A673 (cell line): ENCODE data around the gene AP2A1. TPM values are rescaled to one million over a fixed set of nuclear protein-coding genes. Genes with fewer than 3 reads are reported as not detected.
A peak's percentile ranks its signal among the peaks of the same experiment; 100 is the strongest.

Experiments
- BruUV-seq: library from RNA; stranded (reverse); fragments of 400-500 nt; replicated peaks from 2 replicates; lab custom pipeline; 2021; lab: Mats Ljungman, UMichigan
- CTCF ChIA-PET: fragments of 300-600 bp; sonication (Branson Sonifier 250); formaldehyde crosslinking; loops from one replicate; lab custom pipeline; 2022; ENCODE audit warnings: antibody characterized with exemption; lab: Charles Lee
- POLR2A ChIA-PET: fragments of 300-600 bp; sonication (Branson Sonifier 250); formaldehyde crosslinking; loops from one replicate; lab custom pipeline; 2022; ENCODE audit warnings: antibody characterized with exemption; ENCODE audit not compliant: low non-redundant PET; lab: Charles Lee
- DNase-seq: peaks from one replicate; pipeline ENCODE4 v3.0.0-alpha.2; 2015; ENCODE audit warnings: low spot score
- H3K27ac ChIP-seq: fragments of 200-600 bp; sonication (generic); 2 replicates; pipeline ENCODE4 v1.5.1; 2016; ENCODE audit warnings: mixed run types, low read depth, mild to moderate bottlenecking, mixed read lengths, antibody characterized with exemption, low read length; ENCODE audit not compliant: poor library complexity, severe bottlenecking
- H3K27me3 ChIP-seq: fragments of 200-600 bp; sonication (generic); replicated peaks from 2 replicates; pipeline ENCODE4 v1.6.1; 2017; ENCODE audit warnings: mixed run types, low read depth, mild to moderate bottlenecking, mixed read lengths, antibody characterized with exemption, low read length; ENCODE audit not compliant: insufficient read depth, poor library complexity
- H3K36me3 ChIP-seq: fragments of 200-600 bp; sonication (generic); 2 replicates; pipeline ENCODE4 v1.6.1; 2016; ENCODE audit warnings: mixed run types, mild to moderate bottlenecking, mixed read lengths, antibody characterized with exemption, low read length; ENCODE audit not compliant: insufficient read depth, poor library complexity, severe bottlenecking
- H3K4me1 ChIP-seq: fragments of 200-600 bp; sonication (generic); 2 replicates; pipeline ENCODE4 v1.6.1; 2017; ENCODE audit warnings: mixed run types, mild to moderate bottlenecking, mixed read lengths, antibody characterized with exemption, low read length; ENCODE audit not compliant: insufficient read depth, poor library complexity, severe bottlenecking
- H3K4me3 ChIP-seq: fragments of 200-600 bp; sonication (generic); 2 replicates; pipeline ENCODE4 v1.5.1; 2016; ENCODE audit warnings: low read depth, mixed run types, mild to moderate bottlenecking, mixed read lengths, low read length; ENCODE audit not compliant: poor library complexity, severe bottlenecking
- H3K9me3 ChIP-seq: fragments of 200-600 bp; sonication (generic); 2 replicates; pipeline ENCODE4 v1.6.1; 2016; ENCODE audit warnings: mixed run types, low read depth, mild to moderate bottlenecking, mixed read lengths, antibody characterized with exemption, low read length; ENCODE audit not compliant: poor library complexity, severe bottlenecking
- EZH2 ChIP-seq: fragments of 200-600 bp; sonication (generic); IDR thresholded peaks from 2 replicates; pipeline ENCODE4 v1.6.1; 2017; ENCODE audit warnings: borderline replicate concordance, low read depth, mild to moderate bottlenecking, mixed read lengths, antibody characterized with exemption, low read length; ENCODE audit not compliant: poor library complexity, severe bottlenecking
- intact Hi-C: fragments of 100-400 bp; cut with micrococcal nuclease; formaldehyde crosslinking; loops from one replicate; pipeline ENCODE4 v1.10.0; 2022; ENCODE audit not compliant: unreplicated experiment
- total RNA-seq: library from RNA; stranded (reverse); gene quantifications from 2 replicates; pipeline ENCODE4 v1.2.3, GENCODE V29; 2021
- TF ChIP-seq, protein P1 (sequence below): fragments of 300-800, 200-600 bp; sonication (generic); conservative IDR thresholded peaks from 2 replicates; pipeline ENCODE4 v1.5.1; 2017; ENCODE audit warnings: low read depth, mild to moderate bottlenecking, antibody characterized with exemption, low read length, moderate library complexity, mixed read lengths

The AP2A1 gene
- total RNA-seq, 1 experiment from 2014 or later, result 80.1 TPM

DNA sequence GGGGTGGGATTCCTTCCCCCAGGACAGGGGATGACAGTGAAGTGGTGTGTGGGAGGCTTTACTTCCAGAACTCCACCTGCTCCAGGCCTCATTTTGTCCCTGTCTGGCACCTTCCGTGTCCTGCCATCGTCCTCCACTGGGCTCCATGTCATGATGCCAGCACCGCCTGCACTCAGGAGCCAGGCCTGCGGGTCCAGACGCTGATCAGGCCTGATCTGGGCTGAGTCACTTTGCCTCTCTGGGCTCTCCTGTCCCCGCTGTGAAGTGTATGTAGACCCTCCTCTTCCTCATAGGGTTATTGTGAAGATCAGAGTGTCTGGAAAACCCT, 36.7 kb downstream of the AP2A1 start:
- no TSS peak for BruUV-seq
- H3K27ac ChIP-seq, result no peak overlapping the region
- TF ChIP-seq EZH2, result no peak
- TF ChIP-seq, protein P1, sequence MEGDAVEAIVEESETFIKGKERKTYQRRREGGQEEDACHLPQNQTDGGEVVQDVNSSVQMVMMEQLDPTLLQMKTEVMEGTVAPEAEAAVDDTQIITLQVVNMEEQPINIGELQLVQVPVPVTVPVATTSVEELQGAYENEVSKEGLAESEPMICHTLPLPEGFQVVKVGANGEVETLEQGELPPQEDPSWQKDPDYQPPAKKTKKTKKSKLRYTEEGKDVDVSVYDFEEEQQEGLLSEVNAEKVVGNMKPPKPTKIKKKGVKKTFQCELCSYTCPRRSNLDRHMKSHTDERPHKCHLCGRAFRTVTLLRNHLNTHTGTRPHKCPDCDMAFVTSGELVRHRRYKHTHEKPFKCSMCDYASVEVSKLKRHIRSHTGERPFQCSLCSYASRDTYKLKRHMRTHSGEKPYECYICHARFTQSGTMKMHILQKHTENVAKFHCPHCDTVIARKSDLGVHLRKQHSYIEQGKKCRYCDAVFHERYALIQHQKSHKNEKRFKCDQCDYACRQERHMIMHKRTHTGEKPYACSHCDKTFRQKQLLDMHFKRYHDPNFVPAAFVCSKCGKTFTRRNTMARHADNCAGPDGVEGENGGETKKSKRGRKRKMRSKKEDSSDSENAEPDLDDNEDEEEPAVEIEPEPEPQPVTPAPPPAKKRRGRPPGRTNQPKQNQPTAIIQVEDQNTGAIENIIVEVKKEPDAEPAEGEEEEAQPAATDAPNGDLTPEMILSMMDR, result no peak
- POLR2A ChIA-PET, result no interaction called here
- DNase-seq, result no peak
- intact Hi-C loops, result no loop called here
- no peak overlapping the region for H3K4me3 ChIP-seq
- CTCF ChIA-PET, result no interaction called here
- no peaks in the 10 kb centered on the region for H3K9me3 ChIP-seq
- peaks cover 12% of the 10 kb centered on the region for H3K4me1 ChIP-seq
- no peaks in the 10 kb centered on the region for H3K27me3 ChIP-seq
- peaks cover 28% of the 10 kb centered on the region for H3K36me3 ChIP-seq

- H3K27me3 ChIP-seq, result no peaks in the 10 kb centered on the region
- DNase-seq, result no peak
- intact Hi-C loops, result no loop called here
Measured at GRCh38 chr19:49805822-49806619, 39.2 kb downstream of the AP2A1 start.

GRCh38 chr19:49806620-49806959, 39.8 kb downstream of the AP2A1 start:
- intact Hi-C loops, result no loop called here
- Histone ChIP-seq H3K27me3 (no peaks in the 10 kb centered on the region), H3K36me3 (peaks cover 18% of the 10 kb centered on the region), H3K4me1 (peaks cover 28% of the 10 kb centered on the region), H3K4me3 (no peak overlapping the region), H3K27ac (no peak overlapping the region), H3K9me3 (no peaks in the 10 kb centered on the region)
- TSS peak; percentile 38 for BruUV-seq
- no peak for TF ChIP-seq EZH2
- TF ChIP-seq, protein P1, result no peak
- ChIA-PET CTCF (no interaction called here), POLR2A (no interaction called here)
- DNase-seq, result no peak

More at GRCh38 chr19:49805822-49806619, 39.2 kb downstream of the AP2A1 start:
- ChIA-PET POLR2A (no interaction called here), CTCF (interaction anchor here (0.6 kb wide), 1 partner anchor 142 kb away, joined by 3 read pairs; no protein-coding TSS in a partner anchor)
- Histone ChIP-seq H3K9me3 (no peaks in the 10 kb centered on the region), H3K36me3 (peaks cover 18% of the 10 kb centered on the region), H3K27ac (no peak overlapping the region), H3K4me3 (no peak overlapping the region), H3K4me1 (peaks cover 28% of the 10 kb centered on the region)
- TF ChIP-seq EZH2, result no peak
- TF ChIP-seq, protein P1, result no peak
- no TSS peak for BruUV-seq
